ENCODE measurements around the gene KRT3. TPM values are rescaled to one million over a fixed set of nuclear protein-coding genes. Genes with fewer than 3 reads are reported as not detected.

KRT3 gene
- polyA plus RNA-seq, 3 donors: not detected

- intact Hi-C loops (cut with micrococcal nuclease): no loop called here
- no peak overlapping the region for H3K9ac ChIP-seq (ENCODE audit: insufficient read depth, low read length, poor library complexity, severe bottlenecking)
- no peaks in the 10 kb centered on the region for H3K36me3 ChIP-seq (replicated peaks in 1 of 2; ENCODE audit: control insufficient read depth in 1 of 2, insufficient read depth in 2 of 2, low read length in 2 of 2)
- no peaks in the 10 kb centered on the region for H3K4me1 ChIP-seq (ENCODE audit: control insufficient read depth in 1 of 2, insufficient read depth in 2 of 2, low read length in 2 of 2)
- H3K27ac Mint-ChIP-seq: no peak overlapping the region
- peaks cover 0 to 1% (median 0%) of the 10 kb centered on the region in 7 donors for H3K9me3 Mint-ChIP-seq
- no peaks in the 10 kb centered on the region for H3K4me1 Mint-ChIP-seq
- no peak overlapping the region for H3K4me2 ChIP-seq (replicated peaks; ENCODE audit: extremely low read depth, low read length, poor library complexity, severe bottlenecking)
- no peak overlapping the region for H3K4me3 ChIP-seq (replicated peaks in 1 of 3; ENCODE audit: low read depth in 2 of 3, low read length in 3 of 3)
- H4K20me1 ChIP-seq (ENCODE audit: insufficient read depth, low read length): no peaks in the 10 kb centered on the region
- DNase-seq: no peak
- no peak overlapping the region for H3K27ac ChIP-seq (ENCODE audit: low read depth in 1 of 2, low read length in 2 of 2)
- no peaks in the 10 kb centered on the region for H3K9me3 ChIP-seq (replicated peaks in 1 of 2; ENCODE audit: control insufficient read depth in 1 of 2, insufficient read depth in 1 of 2, low read length in 2 of 2)
- H3K4me3 Mint-ChIP-seq: no peak overlapping the region
- H3K79me2 ChIP-seq (ENCODE audit: insufficient read depth, low read length): no peaks in the 10 kb centered on the region
- WGBS (ENCODE audit: insufficient coverage): 97% methylated on average over 3 of the region's 4 CpGs
- peaks cover 0 to 2% of the 10 kb centered on the region in 2 donors for H3K27me3 ChIP-seq (ENCODE audit: control insufficient read depth in 2 of 2, insufficient read depth in 2 of 2, low read length in 2 of 2)
- H3K36me3 Mint-ChIP-seq: no peaks in the 10 kb centered on the region
- H2AFZ ChIP-seq (ENCODE audit: insufficient read depth, low read depth, low read length, poor library complexity, severe bottlenecking): no peak overlapping the region
- peaks cover 3 to 16% (median 9%) of the 10 kb centered on the region in 3 donors for H3K27me3 Mint-ChIP-seq (ENCODE audit: low read depth in 3 of 3)
- TF ChIP-seq CTCF (IDR thresholded peaks at IDR 0.05): no peak
Measured at GRCh38 chr12:52771505-52771904, 24.4 kb downstream of the KRT3 start.

GRCh38 chr12:52771088-52771487 lies 24.8 kb downstream of the KRT3 start:
- WGBS (ENCODE audit: insufficient coverage): 91% methylated on average over 4 of the region's 6 CpGs
- H3K4me3 ChIP-seq (replicated peaks in 1 of 3; ENCODE audit: low read depth in 2 of 3, low read length in 3 of 3): no peak overlapping the region
- H3K4me1 Mint-ChIP-seq: no peaks in the 10 kb centered on the region

More at GRCh38 chr12:52771088-52771487, 24.8 kb downstream of the KRT3 start:
- H3K9ac ChIP-seq (ENCODE audit: insufficient read depth, low read length, poor library complexity, severe bottlenecking): no peak overlapping the region
- no peak for DNase-seq
- Mint-ChIP-seq H3K36me3 (no peaks in the 10 kb centered on the region), H3K9me3 (peaks cover 0 to 1% (median 0%) of the 10 kb centered on the region in 7 donors), H3K27ac (no peak overlapping the region), H3K4me3 (no peak overlapping the region), H3K27me3 (ENCODE audit: low read depth in 3 of 3) (peaks cover under 1 to 16% (median 7%) of the 10 kb centered on the region in 3 donors)
- no peaks in the 10 kb centered on the region for H3K36me3 ChIP-seq (replicated peaks in 1 of 2; ENCODE audit: control insufficient read depth in 1 of 2, insufficient read depth in 2 of 2, low read length in 2 of 2)
- intact Hi-C loops (cut with micrococcal nuclease): no loop called here
- H3K4me1 ChIP-seq (ENCODE audit: control insufficient read depth in 1 of 2, insufficient read depth in 2 of 2, low read length in 2 of 2): no peaks in the 10 kb centered on the region
- no peak overlapping the region for H2AFZ ChIP-seq (ENCODE audit: insufficient read depth, low read depth, low read length, poor library complexity, severe bottlenecking)
- no peak overlapping the region for H3K4me2 ChIP-seq (replicated peaks; ENCODE audit: extremely low read depth, low read length, poor library complexity, severe bottlenecking)
- H3K27me3 ChIP-seq (ENCODE audit: control insufficient read depth in 2 of 2, insufficient read depth in 2 of 2, low read length in 2 of 2): peaks cover 0 to 2% of the 10 kb centered on the region in 2 donors
- no peaks in the 10 kb centered on the region for H3K9me3 ChIP-seq (replicated peaks in 1 of 2; ENCODE audit: control insufficient read depth in 1 of 2, insufficient read depth in 1 of 2, low read length in 2 of 2)
- TF ChIP-seq CTCF (IDR thresholded peaks at IDR 0.05): no peak
- no peaks in the 10 kb centered on the region for H3K79me2 ChIP-seq (ENCODE audit: insufficient read depth, low read length)
- no peaks in the 10 kb centered on the region for H4K20me1 ChIP-seq (ENCODE audit: insufficient read depth, low read length)
- H3K27ac ChIP-seq (ENCODE audit: low read depth in 1 of 2, low read length in 2 of 2): no peak overlapping the region
